HL-60 (cell line): ENCODE measurements around the gene PTGR1.

Experiments
- DNase-seq, 2 experiments: peaks; one replicate each; pipeline ENCODE4 v3.0.0-alpha.2; 2010 to 2020; ENCODE audit warnings: low read depth in 1 of 2, low spot score in 1 of 2
- H3K27ac ChIP-seq: fragments of 250-450 bp; sonication (Bioruptor Pico); replicated peaks from 2 replicates; pipeline ENCODE4 v1.5.1; 2020; ENCODE audit warnings: mild to moderate bottlenecking, moderate library complexity
- H3K27me3 ChIP-seq: fragments of 250-450 bp; sonication (Bioruptor Pico); 2 replicates; pipeline ENCODE4 v1.5.1; 2021; ENCODE audit warnings: mild to moderate bottlenecking, moderate library complexity; ENCODE audit not compliant: insufficient read depth, poor library complexity, severe bottlenecking
- H3K4me3 ChIP-seq: replicated peaks from 2 replicates; pipeline ENCODE4 v1.5.1; 2011; ENCODE audit warnings: mild to moderate bottlenecking, control low read depth, low read length; ENCODE audit not compliant: insufficient read depth
- GABPA ChIP-seq: IDR thresholded peaks from 2 replicates; pipeline ENCODE4 v1.6.1; 2012; ENCODE audit warnings: low read depth
- POLR2AphosphoS5 ChIP-seq: IDR thresholded peaks from 2 replicates; pipeline ENCODE4 v1.6.1; 2012; ENCODE audit warnings: low read depth
- SPI1 ChIP-seq: IDR thresholded peaks from 2 replicates; pipeline ENCODE4 v1.6.1; 2012; ENCODE audit warnings: low read depth, mild to moderate bottlenecking, borderline replicate concordance
- TF ChIP-seq, protein P1 (sequence below): IDR thresholded peaks from 2 replicates; pipeline ENCODE4 v1.6.1; 2012; ENCODE audit warnings: low read depth; ENCODE audit not compliant: insufficient replicate concordance
- TF ChIP-seq, protein P2 (sequence below): IDR thresholded peaks from one replicate; pipeline ENCODE4 v1.5.1; 2011; ENCODE audit warnings: low read length, control low read depth, inconsistent platforms; ENCODE audit not compliant: insufficient read depth

Gene PTGR1

DNA sequence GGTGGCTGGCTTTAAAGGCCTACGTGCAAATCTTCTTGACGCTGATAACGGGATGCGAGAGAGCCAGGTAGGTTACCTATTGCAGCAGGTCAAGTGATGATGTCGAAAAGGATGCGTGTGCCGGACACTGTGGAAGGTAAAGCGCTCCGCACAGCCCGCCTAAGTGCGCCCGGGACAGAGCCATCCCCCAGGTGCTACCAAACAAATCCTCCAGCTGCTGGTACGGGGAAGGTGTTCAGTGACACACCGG is 31.4 kb upstream of the PTGR1 start:
- no peaks in the 10 kb centered on the region for H3K27me3 ChIP-seq
- peak overlapping the region; percentile 80 for H3K27ac ChIP-seq
- peak overlapping the region; percentile 81 for H3K4me3 ChIP-seq
- no peak for DNase-seq
- TF ChIP-seq SPI1 (no peak), GABPA (peak; percentile 96)

DNA sequence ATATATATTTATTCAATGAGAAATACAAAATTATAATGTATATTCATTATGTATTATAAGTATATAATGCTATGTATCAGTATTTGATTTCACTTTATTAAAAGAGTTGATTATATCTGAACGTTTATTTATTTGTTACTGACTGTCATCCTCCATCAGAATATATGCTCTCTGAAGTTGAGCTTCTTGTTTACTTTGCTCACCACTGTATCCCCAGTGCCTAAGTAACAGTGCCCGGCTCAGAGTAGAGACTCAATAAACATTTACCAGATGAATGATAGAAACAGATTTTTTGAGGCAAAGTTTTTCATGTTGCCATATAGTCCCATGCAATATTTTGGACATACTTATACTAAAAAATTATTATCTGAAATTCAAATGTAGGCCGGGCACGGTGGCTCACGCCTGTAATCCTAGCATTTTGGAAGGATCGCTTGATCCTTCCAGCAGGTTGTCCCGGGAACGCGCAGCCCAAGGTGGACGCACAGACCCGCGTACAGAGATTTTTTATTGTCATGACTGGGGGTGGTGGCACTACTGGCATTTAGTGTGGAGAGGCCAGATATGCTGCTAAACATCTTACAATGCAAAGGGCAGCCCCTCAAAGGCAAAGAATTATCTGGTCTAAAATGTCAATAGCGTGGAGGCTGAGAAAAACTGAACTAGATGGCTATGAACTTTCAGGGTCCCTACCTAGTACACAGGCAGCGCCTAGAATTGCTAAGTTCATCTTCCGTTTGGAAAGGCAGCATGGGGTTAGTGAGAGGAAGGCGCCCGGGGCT is 30.9 kb upstream of the PTGR1 start:
- no peaks in the 10 kb centered on the region for H3K27me3 ChIP-seq
- peak overlapping the region; percentile 81 for H3K4me3 ChIP-seq
- peak overlapping the region; percentile 80 for H3K27ac ChIP-seq
- DNase-seq: peak in 1 of 2 experiments; percentile 3
- TF ChIP-seq SPI1: no peak
- TF ChIP-seq, protein P1, sequence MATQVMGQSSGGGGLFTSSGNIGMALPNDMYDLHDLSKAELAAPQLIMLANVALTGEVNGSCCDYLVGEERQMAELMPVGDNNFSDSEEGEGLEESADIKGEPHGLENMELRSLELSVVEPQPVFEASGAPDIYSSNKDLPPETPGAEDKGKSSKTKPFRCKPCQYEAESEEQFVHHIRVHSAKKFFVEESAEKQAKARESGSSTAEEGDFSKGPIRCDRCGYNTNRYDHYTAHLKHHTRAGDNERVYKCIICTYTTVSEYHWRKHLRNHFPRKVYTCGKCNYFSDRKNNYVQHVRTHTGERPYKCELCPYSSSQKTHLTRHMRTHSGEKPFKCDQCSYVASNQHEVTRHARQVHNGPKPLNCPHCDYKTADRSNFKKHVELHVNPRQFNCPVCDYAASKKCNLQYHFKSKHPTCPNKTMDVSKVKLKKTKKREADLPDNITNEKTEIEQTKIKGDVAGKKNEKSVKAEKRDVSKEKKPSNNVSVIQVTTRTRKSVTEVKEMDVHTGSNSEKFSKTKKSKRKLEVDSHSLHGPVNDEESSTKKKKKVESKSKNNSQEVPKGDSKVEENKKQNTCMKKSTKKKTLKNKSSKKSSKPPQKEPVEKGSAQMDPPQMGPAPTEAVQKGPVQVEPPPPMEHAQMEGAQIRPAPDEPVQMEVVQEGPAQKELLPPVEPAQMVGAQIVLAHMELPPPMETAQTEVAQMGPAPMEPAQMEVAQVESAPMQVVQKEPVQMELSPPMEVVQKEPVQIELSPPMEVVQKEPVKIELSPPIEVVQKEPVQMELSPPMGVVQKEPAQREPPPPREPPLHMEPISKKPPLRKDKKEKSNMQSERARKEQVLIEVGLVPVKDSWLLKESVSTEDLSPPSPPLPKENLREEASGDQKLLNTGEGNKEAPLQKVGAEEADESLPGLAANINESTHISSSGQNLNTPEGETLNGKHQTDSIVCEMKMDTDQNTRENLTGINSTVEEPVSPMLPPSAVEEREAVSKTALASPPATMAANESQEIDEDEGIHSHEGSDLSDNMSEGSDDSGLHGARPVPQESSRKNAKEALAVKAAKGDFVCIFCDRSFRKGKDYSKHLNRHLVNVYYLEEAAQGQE: no peak
- TF ChIP-seq GABPA: no peak
- no peak for TF ChIP-seq POLR2AphosphoS5
- TF ChIP-seq, protein P2, sequence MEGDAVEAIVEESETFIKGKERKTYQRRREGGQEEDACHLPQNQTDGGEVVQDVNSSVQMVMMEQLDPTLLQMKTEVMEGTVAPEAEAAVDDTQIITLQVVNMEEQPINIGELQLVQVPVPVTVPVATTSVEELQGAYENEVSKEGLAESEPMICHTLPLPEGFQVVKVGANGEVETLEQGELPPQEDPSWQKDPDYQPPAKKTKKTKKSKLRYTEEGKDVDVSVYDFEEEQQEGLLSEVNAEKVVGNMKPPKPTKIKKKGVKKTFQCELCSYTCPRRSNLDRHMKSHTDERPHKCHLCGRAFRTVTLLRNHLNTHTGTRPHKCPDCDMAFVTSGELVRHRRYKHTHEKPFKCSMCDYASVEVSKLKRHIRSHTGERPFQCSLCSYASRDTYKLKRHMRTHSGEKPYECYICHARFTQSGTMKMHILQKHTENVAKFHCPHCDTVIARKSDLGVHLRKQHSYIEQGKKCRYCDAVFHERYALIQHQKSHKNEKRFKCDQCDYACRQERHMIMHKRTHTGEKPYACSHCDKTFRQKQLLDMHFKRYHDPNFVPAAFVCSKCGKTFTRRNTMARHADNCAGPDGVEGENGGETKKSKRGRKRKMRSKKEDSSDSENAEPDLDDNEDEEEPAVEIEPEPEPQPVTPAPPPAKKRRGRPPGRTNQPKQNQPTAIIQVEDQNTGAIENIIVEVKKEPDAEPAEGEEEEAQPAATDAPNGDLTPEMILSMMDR: no peak

DNA sequence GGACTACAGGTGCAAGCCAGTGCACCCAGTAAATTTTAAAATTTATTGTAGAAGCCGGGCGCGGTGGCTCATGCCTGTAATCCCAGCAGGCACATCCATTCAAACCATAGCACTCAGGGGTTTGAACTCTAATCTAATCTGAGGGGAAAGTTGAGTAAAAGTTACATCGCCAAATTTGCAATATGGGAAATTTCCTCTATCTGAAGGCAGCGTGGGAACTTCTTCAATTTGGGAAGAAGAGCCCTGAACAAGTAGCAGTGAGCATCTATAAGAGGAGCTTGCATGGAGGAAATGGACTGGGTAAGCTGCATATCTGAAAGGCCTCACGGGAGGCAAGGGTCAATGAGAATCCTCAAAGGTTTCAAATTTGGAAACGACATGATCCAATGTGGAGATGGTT is 29.0 kb upstream of the PTGR1 start:
- Histone ChIP-seq H3K27ac (no peak overlapping the region), H3K27me3 (no peaks in the 10 kb centered on the region), H3K4me3 (no peak overlapping the region)
- TF ChIP-seq GABPA (no peak), POLR2AphosphoS5 (no peak), SPI1 (no peak)
- TF ChIP-seq, protein P2: no peak
- TF ChIP-seq, protein P1: no peak
- no peak for DNase-seq

DNA sequence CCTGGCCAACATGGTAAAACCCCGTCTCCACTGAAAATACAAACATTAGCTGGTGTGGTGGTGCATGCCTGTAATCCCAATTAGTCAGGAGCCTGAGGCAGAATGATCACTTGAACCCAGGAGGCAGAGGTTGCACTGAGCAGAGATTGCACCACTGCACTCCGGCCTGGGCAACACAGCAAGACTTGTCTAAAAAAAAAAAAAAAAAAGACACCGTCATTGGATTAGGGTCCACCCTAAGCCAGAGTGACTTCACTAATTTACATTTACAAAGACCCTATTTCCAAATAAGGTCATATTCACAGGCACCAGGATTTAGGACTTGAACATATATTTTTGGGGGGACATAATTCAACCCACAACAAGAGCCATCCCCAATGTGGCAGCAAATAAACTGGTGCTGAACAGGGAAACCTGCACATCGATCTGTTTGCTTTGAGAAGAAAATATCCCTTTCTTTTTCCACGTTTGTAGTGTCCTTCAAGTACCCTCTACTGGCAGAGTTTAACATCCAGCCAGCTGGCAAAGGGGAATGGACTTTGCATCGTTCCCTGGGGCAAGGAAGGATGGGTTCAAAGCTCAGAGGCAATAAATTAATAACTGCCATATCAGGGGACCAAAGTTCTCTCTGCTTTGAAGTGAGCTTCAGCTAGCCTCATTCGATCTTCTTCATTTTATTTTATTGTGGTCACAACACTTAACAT is 28.0 kb upstream of the PTGR1 start:
- DNase-seq: no peak
- H3K4me3 ChIP-seq: no peak overlapping the region
- TF ChIP-seq, protein P1: no peak
- no peak overlapping the region for H3K27ac ChIP-seq
- no peaks in the 10 kb centered on the region for H3K27me3 ChIP-seq
